ENCODE data around the gene FBXW2.

The FBXW2 gene

GRCh38 chr9:120718316-120718715 lies 74.9 kb downstream of the FBXW2 start:
- Mint-ChIP-seq H3K27ac (no peak overlapping the region), H3K4me3 (no peak overlapping the region), H3K36me3 (peaks cover 4% of the 10 kb centered on the region), H3K4me1 (peaks cover 8% of the 10 kb centered on the region), H3K9me3 (no peaks in the 10 kb centered on the region)
- DNase-seq (ENCODE audit: low spot score in 2 of 2) (no peak), ATAC-seq (no peak)

DNA sequence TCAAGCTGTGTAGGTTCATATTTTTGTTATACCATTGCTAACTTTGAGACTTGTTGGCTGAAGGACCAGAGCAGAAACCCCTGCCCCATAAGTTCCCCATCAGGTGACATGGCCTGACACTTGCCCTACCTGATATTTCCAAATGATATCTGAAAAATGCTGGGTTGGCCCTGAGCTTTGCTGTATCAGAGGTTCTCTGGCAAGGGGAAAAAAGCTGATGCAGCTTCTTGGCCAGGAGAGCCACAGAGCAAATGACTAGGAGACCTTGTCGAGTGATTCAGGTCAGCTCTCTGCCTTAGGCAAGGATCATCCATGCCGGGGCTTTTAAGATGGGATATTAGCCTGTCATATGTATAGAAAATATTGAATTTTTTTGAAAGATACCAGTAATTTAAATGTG lies 76.0 kb downstream of the FBXW2 start:
- Mint-ChIP-seq H3K4me1 (peaks cover 19% of the 10 kb centered on the region), H3K4me3 (no peak overlapping the region), H3K36me3 (peaks cover 7% of the 10 kb centered on the region), H3K27ac (no peak overlapping the region), H3K9me3 (no peaks in the 10 kb centered on the region)
- DNase-seq (ENCODE audit: low spot score in 2 of 2) (no peak), ATAC-seq (no peak)

- Mint-ChIP-seq H3K9me3 (no peaks in the 10 kb centered on the region), H3K4me3 (no peak overlapping the region), H3K36me3 (peaks cover 7% of the 10 kb centered on the region), H3K27ac (no peak overlapping the region), H3K4me1 (peaks cover 24% of the 10 kb centered on the region)
- ATAC-seq (no peak), DNase-seq (ENCODE audit: low spot score in 2 of 2) (no peak)
Observed at GRCh38 chr9:120716483-120716882, 76.7 kb downstream of the FBXW2 start.

DNA sequence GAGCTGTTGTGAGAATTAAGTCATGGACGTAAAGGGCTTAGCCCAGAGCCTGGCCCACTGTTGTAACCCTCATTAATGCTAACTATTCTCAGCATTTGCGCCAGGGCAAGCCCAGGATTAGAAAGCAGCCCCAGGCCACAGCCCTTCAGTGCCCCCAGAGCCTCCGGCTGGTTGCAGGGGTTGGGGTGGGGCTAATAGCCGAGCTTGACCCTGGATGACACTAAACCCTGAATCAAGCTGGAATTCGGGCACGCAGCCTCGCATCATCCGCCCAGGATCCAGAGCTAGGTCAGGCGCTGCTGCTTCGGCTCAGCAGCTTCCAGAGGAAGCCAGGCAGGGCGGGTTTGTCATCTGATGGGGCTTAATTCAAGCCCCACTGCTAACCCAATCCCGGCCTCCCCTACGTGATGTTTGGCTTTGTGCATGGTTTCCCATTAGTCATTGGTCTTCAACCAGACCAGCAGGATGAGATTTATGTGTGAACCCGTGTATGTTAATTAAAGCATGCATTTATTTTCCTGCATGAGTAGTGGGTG lies 77.8 kb downstream of the FBXW2 start:
- DNase-seq (ENCODE audit: low spot score in 2 of 2) (no peak), ATAC-seq (no peak)
- Mint-ChIP-seq H3K4me1 (peaks cover 24% of the 10 kb centered on the region), H3K27ac (no peak overlapping the region), H3K36me3 (peaks cover 7% of the 10 kb centered on the region), H3K9me3 (no peaks in the 10 kb centered on the region), H3K4me3 (peak overlapping the region; percentile 92)

DNA sequence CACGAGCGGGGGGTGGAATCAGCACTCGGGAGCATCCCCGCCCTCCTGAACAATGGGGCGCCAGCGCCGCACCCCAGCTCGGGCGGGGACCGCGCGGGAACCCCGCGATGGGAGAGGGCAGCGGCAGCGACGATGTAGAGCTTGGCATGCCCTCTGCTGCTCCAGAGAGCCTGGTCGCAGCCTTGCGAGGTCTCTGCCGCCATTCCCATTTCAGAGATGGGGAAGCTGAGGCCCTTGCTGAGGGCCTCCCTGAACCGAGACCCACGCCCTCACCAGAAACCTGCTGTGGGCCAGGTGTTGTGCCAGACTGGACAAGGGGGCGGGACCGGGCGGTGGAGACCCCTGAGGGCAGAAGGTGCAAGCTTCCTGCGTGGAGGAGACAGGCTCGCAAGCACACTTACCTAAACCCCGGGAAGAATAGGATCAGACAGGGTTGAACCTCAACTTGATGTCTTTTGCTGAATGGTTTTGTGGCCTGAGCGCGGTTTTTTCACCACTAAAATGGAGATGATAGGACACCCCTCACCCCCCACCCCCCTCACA lies 78.3 kb downstream of the FBXW2 start:
- H3K27ac Mint-ChIP-seq = peak overlapping the region; percentile 50
- H3K4me1 Mint-ChIP-seq = peaks cover 24% of the 10 kb centered on the region
- DNase-seq (ENCODE audit: low spot score in 2 of 2) (no peak), ATAC-seq (no peak)
- peaks cover 7% of the 10 kb centered on the region for H3K36me3 Mint-ChIP-seq
- H3K9me3 Mint-ChIP-seq = no peaks in the 10 kb centered on the region
- peak overlapping the region; percentile 92 for H3K4me3 Mint-ChIP-seq

DNA sequence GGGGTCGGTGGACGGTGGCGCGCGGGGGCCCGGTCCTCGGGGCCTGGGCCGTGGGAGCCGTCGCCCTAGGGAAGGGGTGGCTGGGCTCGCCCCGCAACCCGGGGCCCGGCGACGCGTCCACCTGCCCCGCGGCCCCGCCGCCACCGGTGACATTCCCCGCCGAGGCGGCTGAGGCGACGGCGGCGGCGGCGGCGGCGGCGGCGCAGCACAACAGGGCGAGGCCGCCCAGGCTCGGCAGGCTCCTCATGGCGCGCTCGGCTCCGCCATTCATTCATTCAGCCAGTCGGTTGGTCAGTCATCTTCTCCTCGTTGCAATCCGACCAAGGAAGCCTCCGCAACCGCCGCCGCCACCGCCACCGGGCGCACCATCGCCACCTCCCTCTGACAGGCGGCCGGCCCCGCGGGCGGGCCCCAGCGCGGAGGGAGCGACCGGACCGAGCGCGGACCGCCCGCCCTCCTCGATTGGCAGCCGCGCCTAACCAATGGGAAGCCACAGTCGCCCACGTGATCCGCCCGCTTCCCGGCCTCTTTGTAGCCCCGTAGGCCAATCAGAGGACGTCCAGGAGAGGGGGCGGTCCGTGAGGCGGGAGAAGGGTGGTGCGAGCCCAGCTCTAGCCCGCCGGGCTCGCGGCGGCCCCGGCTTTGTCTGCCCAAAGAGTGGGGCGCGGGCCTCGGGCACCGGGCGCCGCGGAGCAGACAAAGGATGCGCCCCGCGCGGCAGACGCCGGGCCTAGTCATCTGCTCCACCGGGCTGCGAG lies 78.9 kb downstream of the FBXW2 start, which contains the start of gene MEGF9:
MEGF9 (minus strand) TSS at position 383 of the 758 bp plus-strand sequence; CDS start at position 271, 112 bp downstream.
- DNase-seq (ENCODE audit: low spot score in 2 of 2) (peak; percentile 92 to 99), ATAC-seq (peak; percentile 98)
- Mint-ChIP-seq H3K4me3 (peak within 1 kb of the TSS; percentile 92), H3K4me1 (peaks cover 25% of the 10 kb centered on the region), H3K9me3 (no peaks in the 10 kb centered on the region), H3K36me3 (peaks cover 7% of the 10 kb centered on the region), H3K27ac (peak within 1 kb of the TSS; percentile 88)

- H3K36me3 Mint-ChIP-seq = peaks cover 7% of the 10 kb centered on the region
- H3K9me3 Mint-ChIP-seq = no peaks in the 10 kb centered on the region
- peak; percentile 10 to 66 for DNase-seq (ENCODE audit: low spot score in 2 of 2)
- ATAC-seq = no peak
- peak overlapping the region; percentile 88 for H3K27ac Mint-ChIP-seq
- H3K4me3 Mint-ChIP-seq = peak overlapping the region; percentile 92
- peaks cover 30% of the 10 kb centered on the region for H3K4me1 Mint-ChIP-seq
Observed at GRCh38 chr9:120713257-120714087, 79.7 kb downstream of the FBXW2 start.

- Mint-ChIP-seq H3K27ac (peak overlapping the region; percentile 88), H3K9me3 (no peaks in the 10 kb centered on the region), H3K36me3 (peaks cover 7% of the 10 kb centered on the region), H3K4me1 (peaks cover 30% of the 10 kb centered on the region), H3K4me3 (peak overlapping the region; percentile 92)
- DNase-seq (ENCODE audit: low spot score in 2 of 2) = no peak
- ATAC-seq = no peak
Observed at GRCh38 chr9:120712539-120713031, 80.6 kb downstream of the FBXW2 start.

DNA sequence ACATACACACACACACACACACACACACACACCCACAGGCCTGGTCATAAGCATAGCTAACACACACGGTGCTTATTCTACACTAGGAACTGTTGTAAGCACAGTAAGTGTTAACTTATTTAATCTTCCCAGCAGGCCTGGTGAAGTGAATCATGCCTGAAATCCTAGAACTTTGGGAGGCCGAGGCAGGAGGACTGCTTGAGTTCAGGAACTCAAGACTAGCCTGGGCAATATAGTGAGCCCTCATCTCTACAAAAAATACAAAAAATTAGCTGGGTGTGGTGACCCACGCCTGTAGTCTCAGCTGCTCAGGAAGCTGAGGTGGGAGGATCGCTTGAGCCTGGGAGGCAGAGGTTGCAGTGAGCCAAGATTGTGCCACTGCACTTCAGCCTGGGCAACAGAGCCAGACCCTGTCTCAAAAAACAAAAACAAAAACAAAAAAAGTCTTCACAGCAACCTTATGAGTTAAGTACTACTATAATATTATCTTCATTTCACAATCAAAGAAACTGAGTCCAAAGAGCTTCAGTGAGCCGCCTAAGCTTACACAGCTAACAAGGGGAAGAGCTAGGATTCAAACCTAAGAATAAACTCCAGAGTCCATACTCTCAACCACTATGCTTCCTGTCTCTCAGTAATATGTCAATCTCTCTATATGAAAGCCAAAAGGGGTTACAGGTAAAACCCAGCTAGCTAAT lies 81.2 kb downstream of the FBXW2 start:
- no peak for DNase-seq (ENCODE audit: low spot score in 2 of 2)

DNA sequence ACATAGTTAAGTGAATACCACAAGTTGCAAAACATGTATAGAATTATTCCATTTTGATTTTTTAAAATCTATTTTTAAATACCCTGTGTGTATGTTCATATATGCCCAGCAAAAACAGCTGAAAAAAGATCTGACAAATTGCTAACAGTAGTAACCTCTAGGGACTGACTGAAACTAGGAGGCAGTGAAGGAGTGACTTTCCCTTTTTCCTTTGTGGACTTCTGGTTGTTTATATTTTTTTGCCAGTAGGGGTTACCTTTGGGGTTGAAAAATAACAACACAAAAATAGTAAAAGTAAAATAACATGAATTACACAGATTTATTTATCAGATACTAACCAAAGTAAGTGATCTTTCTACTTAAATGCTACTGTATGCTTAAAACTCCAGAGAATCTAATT lies 81.9 kb downstream of the FBXW2 start:
- Mint-ChIP-seq H3K27ac (peak overlapping the region; percentile 26), H3K36me3 (peaks cover 7% of the 10 kb centered on the region), H3K9me3 (no peaks in the 10 kb centered on the region), H3K4me1 (peaks cover 30% of the 10 kb centered on the region), H3K4me3 (peak overlapping the region; percentile 92)
- DNase-seq (ENCODE audit: low spot score in 2 of 2) (no peak), ATAC-seq (no peak)

More for the DNA sequence above, 81.2 kb downstream of the FBXW2 start:
- no peak for ATAC-seq
- Mint-ChIP-seq H3K4me1 (peaks cover 30% of the 10 kb centered on the region), H3K36me3 (peaks cover 7% of the 10 kb centered on the region), H3K27ac (peak overlapping the region; percentile 26), H3K4me3 (peak overlapping the region; percentile 92), H3K9me3 (no peaks in the 10 kb centered on the region)

GRCh38 chr9:120710110-120710981 lies 82.9 kb downstream of the FBXW2 start:
- H3K4me1 Mint-ChIP-seq = peaks cover 30% of the 10 kb centered on the region
- H3K9me3 Mint-ChIP-seq = no peaks in the 10 kb centered on the region
- peaks cover 7% of the 10 kb centered on the region for H3K36me3 Mint-ChIP-seq
- H3K27ac Mint-ChIP-seq = peak overlapping the region; percentile 40
- H3K4me3 Mint-ChIP-seq = peak overlapping the region; percentile 92
- ATAC-seq (no peak), DNase-seq (ENCODE audit: low spot score in 2 of 2) (peak in 1 of 2 donors; percentile 64)

GRCh38 chr9:120708526-120709224 lies 84.5 kb downstream of the FBXW2 start:
- Mint-ChIP-seq H3K4me3 (peak overlapping the region; percentile 28), H3K27ac (no peak overlapping the region), H3K36me3 (peaks cover 7% of the 10 kb centered on the region), H3K9me3 (no peaks in the 10 kb centered on the region), H3K4me1 (peaks cover 25% of the 10 kb centered on the region)
- DNase-seq (ENCODE audit: low spot score in 2 of 2) (no peak), ATAC-seq (no peak)

GRCh38 chr9:120707170-120707569 lies 86.0 kb downstream of the FBXW2 start:
- Mint-ChIP-seq H3K27ac (no peak overlapping the region), H3K4me1 (peaks cover 11% of the 10 kb centered on the region), H3K36me3 (no peaks in the 10 kb centered on the region), H3K4me3 (no peak overlapping the region), H3K9me3 (no peaks in the 10 kb centered on the region)
- DNase-seq (ENCODE audit: low spot score in 2 of 2) (no peak), ATAC-seq (no peak)
